ENCODE data around the gene TLL1. TPM values are rescaled to one million over a fixed set of nuclear protein-coding genes. Genes with fewer than 3 reads are reported as not detected.

TLL1 gene
- total RNA-seq, 1 experiment from 2014 or later = not detected

DNA sequence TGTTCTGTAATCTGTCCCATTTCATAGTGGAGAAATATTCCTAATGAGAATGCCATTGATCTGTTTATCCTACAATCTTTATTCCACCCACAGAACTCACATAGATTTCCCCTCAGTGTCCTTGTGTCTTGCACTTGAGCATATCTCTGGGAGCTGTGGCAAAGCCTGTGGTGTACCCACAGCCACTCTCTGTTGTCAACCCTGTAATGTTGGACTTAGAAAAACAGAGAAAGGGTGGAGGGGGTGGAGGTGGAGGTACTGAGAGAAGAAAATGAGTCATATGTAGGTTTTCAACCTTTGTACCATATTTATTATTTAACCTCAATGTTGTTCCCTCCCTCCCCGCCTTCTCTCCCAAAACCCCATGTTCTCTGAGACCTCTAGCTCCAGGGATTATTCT lies 46.9 kb upstream of the TLL1 start:
- Histone ChIP-seq H2BK5ac (ENCODE audit: insufficient read length, low read length) (no peak overlapping the region), H2AFZ (ENCODE audit: low read length) (no peak overlapping the region), H3K79me2 (ENCODE audit: insufficient read depth, low read length) (no peaks in the 10 kb centered on the region), H3K4ac (ENCODE audit: low read depth, low read length) (no peak overlapping the region), H4K91ac (ENCODE audit: insufficient read length, low read depth, low read length) (no peak overlapping the region), H2BK15ac (ENCODE audit: low read depth, low read length) (no peak overlapping the region), H3K56ac (ENCODE audit: insufficient read length, low read depth, low read length) (no peak overlapping the region), H3K18ac (ENCODE audit: insufficient read length, low read depth, low read length) (no peak overlapping the region), H3K4me1 (ENCODE audit: insufficient read depth, low read length) (no peaks in the 10 kb centered on the region), H3K9me3 (ENCODE audit: control insufficient read depth, low read depth, low read length) (no peaks in the 10 kb centered on the region), H2BK20ac (ENCODE audit: low read depth, low read length, poor library complexity, severe bottlenecking) (no peak overlapping the region), H2AK5ac (ENCODE audit: insufficient read length, low read length) (no peak overlapping the region), H3K14ac (ENCODE audit: insufficient read depth, low read length) (no peak overlapping the region), H2BK120ac (ENCODE audit: low read depth, low read length, poor library complexity, severe bottlenecking) (no peak overlapping the region), H3K4me2 (ENCODE audit: insufficient read depth, insufficient read length, low read length) (no peak overlapping the region), H4K8ac (replicated peaks; ENCODE audit: insufficient read length, low read depth, low read length) (no peak overlapping the region), H4K5ac (ENCODE audit: insufficient read length, low read depth, low read length) (no peak overlapping the region), H3K27me3 (ENCODE audit: insufficient read depth, low read length) (no peaks in the 10 kb centered on the region), H3K23me2 (ENCODE audit: insufficient read length, low read depth, low read length, poor library complexity, severe bottlenecking) (no peaks in the 10 kb centered on the region), H3K23ac (ENCODE audit: insufficient read length, low read depth, low read length) (no peak overlapping the region), H3K9ac (ENCODE audit: extremely low read depth, insufficient read length, low read length) (no peak overlapping the region), H3K79me1 (ENCODE audit: insufficient read depth, low read depth, low read length, poor library complexity, severe bottlenecking) (no peaks in the 10 kb centered on the region), H2BK12ac (ENCODE audit: insufficient read length, low read depth, low read length) (no peak overlapping the region), H3K27ac (ENCODE audit: insufficient read length, low read depth, low read length) (no peak overlapping the region), H4K20me1 (ENCODE audit: control insufficient read depth, insufficient read depth, insufficient read length) (no peaks in the 10 kb centered on the region), H3T11ph (ENCODE audit: low read length) (no peak overlapping the region)
- TF ChIP-seq, protein P1, sequence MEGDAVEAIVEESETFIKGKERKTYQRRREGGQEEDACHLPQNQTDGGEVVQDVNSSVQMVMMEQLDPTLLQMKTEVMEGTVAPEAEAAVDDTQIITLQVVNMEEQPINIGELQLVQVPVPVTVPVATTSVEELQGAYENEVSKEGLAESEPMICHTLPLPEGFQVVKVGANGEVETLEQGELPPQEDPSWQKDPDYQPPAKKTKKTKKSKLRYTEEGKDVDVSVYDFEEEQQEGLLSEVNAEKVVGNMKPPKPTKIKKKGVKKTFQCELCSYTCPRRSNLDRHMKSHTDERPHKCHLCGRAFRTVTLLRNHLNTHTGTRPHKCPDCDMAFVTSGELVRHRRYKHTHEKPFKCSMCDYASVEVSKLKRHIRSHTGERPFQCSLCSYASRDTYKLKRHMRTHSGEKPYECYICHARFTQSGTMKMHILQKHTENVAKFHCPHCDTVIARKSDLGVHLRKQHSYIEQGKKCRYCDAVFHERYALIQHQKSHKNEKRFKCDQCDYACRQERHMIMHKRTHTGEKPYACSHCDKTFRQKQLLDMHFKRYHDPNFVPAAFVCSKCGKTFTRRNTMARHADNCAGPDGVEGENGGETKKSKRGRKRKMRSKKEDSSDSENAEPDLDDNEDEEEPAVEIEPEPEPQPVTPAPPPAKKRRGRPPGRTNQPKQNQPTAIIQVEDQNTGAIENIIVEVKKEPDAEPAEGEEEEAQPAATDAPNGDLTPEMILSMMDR (conservative IDR thresholded peaks at IDR 0.05) = no peak
- H3K36me3 Mint-ChIP-seq (ENCODE audit: insufficient read depth in 1 of 3, low read depth in 3 of 3) = peaks cover 0 to 4% (median 2%) of the 10 kb centered on the region in 3 experiments; a peak in 2 of 7 replicates
- DNase-seq = no peak
- H3K4me3 Mint-ChIP-seq = no peak overlapping the region
- no peak overlapping the region; a peak in 2 of 7 replicates for H3K27ac Mint-ChIP-seq
- no CpG with 5 or more reads among the region's 1 CpG for WGBS (ENCODE audit: extremely low coverage, insufficient read length, low lambda C conversion rate)
- no peaks in the 10 kb centered on the region; the same call in 1 of the 2 replicates for H3K27me3 Mint-ChIP-seq (ENCODE audit: low read depth)
- peaks cover 2 to 3% of the 10 kb centered on the region in 2 experiments; a peak in 3 of 5 replicates for H3K9me3 Mint-ChIP-seq
- no peaks in the 10 kb centered on the region for H3K4me1 Mint-ChIP-seq
